Keratinocyte (primary cell): ENCODE data around the gene SPTBN1. TPM values are rescaled to one million over a fixed set of nuclear protein-coding genes. Genes with fewer than 3 reads are reported as not detected.

Experiments used
- DNase-seq: peaks from one replicate; pipeline ENCODE4 v3.0.0-alpha.2; 2011; ENCODE audit warnings: low read depth, missing footprints, low spot score
- FAIRE-seq: peaks from 2 replicates; lab custom pipeline; 2011; peaks lifted over from hg19 to GRCh38; lab: Jason Lieb, UNC
- H2AFZ ChIP-seq: 2 replicates; pipeline ENCODE4 v1.6.0; 2012; ENCODE audit warnings: low read length, control low read depth, inconsistent platforms; ENCODE audit not compliant: control insufficient read depth
- H3K27ac ChIP-seq: 2 replicates; pipeline ENCODE4 v1.5.1; 2011; ENCODE audit warnings: low read length; ENCODE audit not compliant: control insufficient read depth, insufficient read depth
- H3K27me3 ChIP-seq: 3 replicates; pipeline ENCODE4 v1.6.0; 2011; ENCODE audit warnings: low read length; ENCODE audit not compliant: control insufficient read depth, insufficient read depth; ENCODE audit errors: extremely low read depth
- H3K36me3 ChIP-seq, 2 experiments: 2 replicates in 1 of 2; 3 replicates in 1 of 2; pipeline ENCODE4 v1.5.1; 2011; ENCODE audit warnings: low read length in 2 of 2, mild to moderate bottlenecking in 1 of 2; ENCODE audit not compliant: control insufficient read depth in 2 of 2, insufficient read depth in 2 of 2; ENCODE audit errors: extremely low read depth in 1 of 2
- H3K4me1 ChIP-seq: 3 replicates; pipeline ENCODE4 v1.5.1; 2011; ENCODE audit warnings: low read length; ENCODE audit not compliant: control insufficient read depth, insufficient read depth; ENCODE audit errors: extremely low read depth
- H3K4me2 ChIP-seq: 3 replicates; pipeline ENCODE4 v1.6.0; 2011; ENCODE audit warnings: low read depth, low read length; ENCODE audit not compliant: control insufficient read depth, insufficient read depth; ENCODE audit errors: extremely low read depth
- H3K4me3 ChIP-seq, 3 experiments: fragments of 200-600 bp in 1 of 3; sonication (generic) in 1 of 3; 2 replicates in 2 of 3; 3 replicates in 1 of 3; pipeline ENCODE4 v1.5.1; 2011 to 2016; ENCODE audit warnings: low read length in 3 of 3, mild to moderate bottlenecking in 3 of 3, control low read depth in 2 of 3, inconsistent platforms in 1 of 3, low read depth in 1 of 3, mixed read lengths in 1 of 3, mixed run types in 1 of 3, moderate library complexity in 1 of 3; ENCODE audit not compliant: control insufficient read depth in 2 of 3, insufficient read depth in 2 of 3; ENCODE audit errors: extremely low read depth in 1 of 3
- H3K79me2 ChIP-seq: 2 replicates; pipeline ENCODE4 v1.6.0; 2012; ENCODE audit warnings: low read length; ENCODE audit not compliant: control insufficient read depth, insufficient read depth
- H3K9ac ChIP-seq: 3 replicates; pipeline ENCODE4 v1.6.0; 2011; ENCODE audit warnings: low read length; ENCODE audit not compliant: control insufficient read depth, insufficient read depth; ENCODE audit errors: extremely low read depth
- H3K9me1 ChIP-seq: 3 replicates; pipeline ENCODE4 v1.6.0; 2011; ENCODE audit warnings: low read length; ENCODE audit not compliant: control insufficient read depth, insufficient read depth; ENCODE audit errors: extremely low read depth
- H3K9me3 ChIP-seq: 2 replicates; pipeline ENCODE4 v1.5.1; 2012; ENCODE audit warnings: low read depth, low read length; ENCODE audit not compliant: control insufficient read depth
- H4K20me1 ChIP-seq: 3 replicates; pipeline ENCODE4 v1.6.0; 2011; ENCODE audit warnings: low read length; ENCODE audit not compliant: control insufficient read depth, insufficient read depth; ENCODE audit errors: extremely low read depth
- CTCF ChIP-seq, 3 experiments: IDR thresholded peaks in 1 of 3; conservative IDR thresholded peaks in 1 of 3; optimal IDR thresholded peaks in 1 of 3; 2 replicates in 2 of 3; 3 replicates in 1 of 3; pipeline versions ENCODE3 to v1.5.1; 2011; ENCODE audit warnings: low read length in 3 of 3, mild to moderate bottlenecking in 3 of 3, moderate library complexity in 2 of 3, control low read depth in 1 of 3, inconsistent platforms in 1 of 3; ENCODE audit not compliant: insufficient read depth in 2 of 3; ENCODE audit errors: extremely low read depth in 1 of 3
- EZH2 ChIP-seq: IDR thresholded peaks from one replicate; pipeline ENCODE4 v1.6.1; 2012; ENCODE audit warnings: inconsistent platforms, mild to moderate bottlenecking, low read length, moderate library complexity
- dilution Hi-C: fragments of 300-500 bp; cut with MboI; formaldehyde crosslinking; loops from one replicate; pipeline ENCODE4 v1.7.0; 2020; ENCODE audit warnings: low sequenced_read_pairs; ENCODE audit not compliant: extremely low pct_ligation_motif_present
- polyA plus RNA-seq, 5 experiments: library from polyadenylated mRNA; depleted of rRNA in 3 of 5; stranded (reverse) in 3 of 5; stranded (forward) in 1 of 5; unstranded in 1 of 5; fragments of >200 nt; gene quantifications; 1 replicate in 1 of 5; 2 replicates in 3 of 5; 3 replicates in 1 of 5; pipeline versions ENCODE4 v1.2.1 to v1.2.3, GENCODE V29; 2011 to 2012; ENCODE audit warnings: missing spikeins in 2 of 5, low read depth in 1 of 5, low replicate concordance in 1 of 5

The SPTBN1 gene
- polyA plus RNA-seq, 1 donor (not counting 4 experiments of a cell fraction or from before 2014, with no cell fraction given) = 40.0 TPM

- no peak for DNase-seq
- Histone ChIP-seq H3K4me2 (no peak overlapping the region), H3K4me3 (no peak overlapping the region), H2AFZ (no peak overlapping the region), H3K27ac (no peak overlapping the region), H3K9ac (no peak overlapping the region), H3K79me2 (peaks cover 76% of the 10 kb centered on the region), H3K4me1 (peaks cover 23% of the 10 kb centered on the region), H3K36me3 (peaks cover 4 to 8% of the 10 kb centered on the region in 2 experiments), H3K9me3 (no peaks in the 10 kb centered on the region), H3K9me1 (peaks cover 4% of the 10 kb centered on the region), H4K20me1 (no peaks in the 10 kb centered on the region), H3K27me3 (no peaks in the 10 kb centered on the region)
- dilution Hi-C loops = no loop called here
- TF ChIP-seq EZH2 (no peak), CTCF (optimal IDR thresholded peaks at IDR 0.05 in 1 of 3, IDR thresholded peaks at IDR 0.05 in 1 of 3, conservative IDR thresholded peaks at IDR 0.05 in 1 of 3; ENCODE audit: extremely low read depth in 1 of 3, insufficient read depth in 2 of 3, low read length in 3 of 3) (no peak)
- FAIRE-seq = no peak
Observed at GRCh38 chr2:54593249-54593648, 137.1 kb downstream of the SPTBN1 start.

- no peak for FAIRE-seq
- peaks cover 25% of the 10 kb centered on the region for H3K4me1 ChIP-seq
- TF ChIP-seq CTCF (optimal IDR thresholded peaks at IDR 0.05 in 1 of 3, IDR thresholded peaks at IDR 0.05 in 1 of 3, conservative IDR thresholded peaks at IDR 0.05 in 1 of 3; ENCODE audit: extremely low read depth in 1 of 3, insufficient read depth in 2 of 3, low read length in 3 of 3) (no peak), EZH2 (no peak)
Observed at GRCh38 chr2:54594048-54594447, 137.9 kb downstream of the SPTBN1 start.

More at GRCh38 chr2:54594048-54594447, 137.9 kb downstream of the SPTBN1 start:
- Histone ChIP-seq H3K9me3 (no peaks in the 10 kb centered on the region), H3K4me3 (no peak overlapping the region), H3K4me2 (no peak overlapping the region), H3K36me3 (peaks cover 4 to 10% of the 10 kb centered on the region in 2 experiments), H2AFZ (no peak overlapping the region), H3K27me3 (no peaks in the 10 kb centered on the region), H3K9me1 (peaks cover 1% of the 10 kb centered on the region), H3K27ac (no peak overlapping the region), H3K9ac (no peak overlapping the region), H4K20me1 (no peaks in the 10 kb centered on the region), H3K79me2 (peaks cover 78% of the 10 kb centered on the region)
- no peak for DNase-seq
- dilution Hi-C loops = no loop called here
